Neural cell (in vitro differentiated cells): Measurements from ENCODE around the gene HADHB. TPM values are rescaled to one million over a fixed set of nuclear protein-coding genes. Genes with fewer than 3 reads are reported as not detected.

Experiments
- H2AFZ ChIP-seq: fragments of 200-600, 300-800 bp; sonication (generic), shearing (Covaris generic); 2 replicates; pipeline ENCODE4 v1.6.0; 2014; ENCODE audit warnings: low read depth, mild to moderate bottlenecking, antibody characterized with exemption, low read length, moderate library complexity
- H3F3A ChIP-seq: fragments of 200-600 bp; shearing (Covaris generic); 2 replicates; pipeline ENCODE4 v1.6.1; 2016; ENCODE audit warnings: mild to moderate bottlenecking, moderate library complexity, mixed read lengths, antibody characterized with exemption, low read length; ENCODE audit not compliant: insufficient read depth, poor library complexity, severe bottlenecking
- H3K27ac ChIP-seq: fragments of 200-600, 300-800 bp; sonication (generic), shearing (Covaris generic); 2 replicates; pipeline ENCODE4 v1.5.1; 2014; ENCODE audit warnings: mild to moderate bottlenecking, low read length, moderate library complexity
- H3K27me3 ChIP-seq: fragments of 300-800, 200-600 bp; sonication (generic), shearing (Covaris generic); 2 replicates; pipeline ENCODE4 v1.6.0; 2014; ENCODE audit warnings: mild to moderate bottlenecking, low read depth, low read length, moderate library complexity; ENCODE audit not compliant: insufficient read depth
- H3K36me3 ChIP-seq: fragments of 300-800, 200-600 bp; sonication (generic), shearing (Covaris generic); 2 replicates; pipeline ENCODE4 v1.5.1; 2014; ENCODE audit warnings: mild to moderate bottlenecking, antibody characterized with exemption, low read length, moderate library complexity; ENCODE audit not compliant: insufficient read depth
- H3K4me2 ChIP-seq: fragments of 300-800, 200-600 bp; sonication (generic), shearing (Covaris generic); 2 replicates; pipeline ENCODE4 v1.6.0; 2014; ENCODE audit warnings: mild to moderate bottlenecking, low read length
- H3K4me3 ChIP-seq: fragments of 300-800, 200-600 bp; sonication (generic), shearing (Covaris generic); 2 replicates; pipeline ENCODE4 v1.5.1; 2014; ENCODE audit warnings: mild to moderate bottlenecking, low read length, moderate library complexity
- H3K79me2 ChIP-seq: fragments of 200-600 bp; shearing (Covaris generic); replicated peaks from 2 replicates; pipeline ENCODE4 v1.6.0; 2014; ENCODE audit warnings: mild to moderate bottlenecking, low read length, moderate library complexity; ENCODE audit not compliant: insufficient read depth
- H3K9ac ChIP-seq: fragments of 300-800, 200-600 bp; sonication (generic), shearing (Covaris generic); 2 replicates; pipeline ENCODE4 v1.6.1; 2016; ENCODE audit warnings: mild to moderate bottlenecking, low read length, mixed read lengths
- H3K9me2 ChIP-seq: fragments of 200-600 bp; shearing (Covaris generic); 2 replicates; pipeline ENCODE4 v1.6.1; 2016; ENCODE audit warnings: mild to moderate bottlenecking, low read length, mixed read lengths; ENCODE audit not compliant: insufficient read depth
- H3K9me3 ChIP-seq: fragments of 200-600, 300-800 bp; sonication (generic), shearing (Covaris generic); 2 replicates; pipeline ENCODE4 v1.6.1; 2016; ENCODE audit warnings: mild to moderate bottlenecking, mixed run types, low read length, moderate library complexity, mixed read lengths
- H4K20me1 ChIP-seq: fragments of 200-600 bp; shearing (Covaris generic); 2 replicates; pipeline ENCODE4 v1.6.1; 2016; ENCODE audit warnings: mild to moderate bottlenecking, mixed run types; ENCODE audit not compliant: insufficient read depth
- EP300 ChIP-seq: fragments of 450-650 bp; conservative IDR thresholded peaks from 2 replicates; pipeline ENCODE4 v1.6.1; 2014; ENCODE audit warnings: antibody characterized with exemption, mild to moderate bottlenecking, moderate library complexity; ENCODE audit not compliant: poor library complexity, severe bottlenecking
- EZH2 ChIP-seq: fragments of 200-600, 300-800 bp; shearing (Covaris generic), sonication (generic); IDR thresholded peaks from 2 replicates; pipeline ENCODE4 v1.6.1; 2014; ENCODE audit warnings: antibody characterized with exemption, low read length, borderline replicate concordance, mild to moderate bottlenecking; ENCODE audit not compliant: insufficient read depth, poor library complexity, severe bottlenecking
- MXI1 ChIP-seq: fragments of 450-650 bp; conservative IDR thresholded peaks from 2 replicates; pipeline ENCODE4 v1.6.1; 2014; ENCODE audit warnings: antibody characterized with exemption, mild to moderate bottlenecking; ENCODE audit not compliant: poor library complexity, severe bottlenecking
- POLR2AphosphoS5 ChIP-seq: IDR thresholded peaks from 2 replicates; pipeline ENCODE4 v1.6.1; 2012
- RAD21 ChIP-seq: fragments of 450-650 bp; conservative IDR thresholded peaks from 2 replicates; pipeline ENCODE4 v1.6.1; 2014; ENCODE audit warnings: antibody characterized with exemption, mild to moderate bottlenecking, moderate library complexity
- SMC3 ChIP-seq: fragments of 450-650 bp; conservative IDR thresholded peaks from 2 replicates; pipeline ENCODE4 v1.6.1; 2014; ENCODE audit warnings: antibody characterized with exemption, mild to moderate bottlenecking, moderate library complexity; ENCODE audit not compliant: poor library complexity
- TAF1 ChIP-seq: IDR thresholded peaks from 2 replicates; pipeline ENCODE4 v1.6.1; 2012; ENCODE audit warnings: low read depth
- polyA plus RNA-seq: library from polyadenylated mRNA; depleted of rRNA; stranded (reverse); fragments of >200 nt; gene quantifications from 2 replicates; pipeline ENCODE4 v1.2.3, GENCODE V29; 2014
- TF ChIP-seq, protein P1 (sequence below): fragments of 450-650 bp; IDR thresholded peaks from 2 replicates; pipeline ENCODE4 v1.5.1; 2014; ENCODE audit warnings: antibody characterized with exemption, mild to moderate bottlenecking, moderate library complexity; ENCODE audit not compliant: poor library complexity, severe bottlenecking
- TF ChIP-seq, protein P2 (sequence below): IDR thresholded peaks from 2 replicates; pipeline ENCODE4 v1.6.1; 2012; ENCODE audit warnings: borderline replicate concordance

HADHB gene
- polyA plus RNA-seq, 1 donor from 2014 or later = 30.5 TPM

DNA sequence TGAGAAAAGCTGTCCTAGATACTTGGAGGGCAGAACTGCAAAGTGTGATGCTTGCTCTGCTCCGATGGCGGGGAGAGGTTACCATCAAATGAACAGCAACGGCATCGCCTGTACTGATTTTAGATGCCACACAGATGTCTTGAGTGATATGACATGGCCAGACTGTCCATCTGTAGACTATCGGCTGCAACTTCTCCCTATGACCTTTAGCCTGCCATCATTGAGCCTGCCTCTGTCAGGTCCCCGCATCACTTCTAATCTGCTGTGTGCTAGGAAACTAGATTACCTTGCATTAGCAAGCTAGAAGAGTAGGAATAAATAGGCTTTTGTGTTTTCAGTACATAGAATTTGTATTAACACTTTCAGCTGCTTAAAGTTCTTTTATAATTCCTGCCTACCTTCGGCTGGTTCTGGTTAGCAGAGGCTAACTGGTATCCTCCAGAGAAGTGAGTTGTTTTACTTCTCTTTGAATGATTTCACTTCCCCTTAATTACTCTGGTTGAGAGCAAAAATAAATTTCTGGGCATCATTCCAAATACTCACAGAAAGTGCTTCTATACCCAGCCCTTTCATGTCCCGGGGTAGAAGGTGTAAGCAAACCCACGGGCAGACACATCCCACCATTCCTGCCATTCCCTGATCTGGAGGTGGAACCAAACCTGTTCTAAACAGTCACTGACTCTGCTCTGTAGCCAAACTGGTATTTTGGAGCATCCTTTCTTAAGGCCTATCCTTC lies 47.9 kb upstream of the HADHB start:
- TF ChIP-seq POLR2AphosphoS5 (no peak), EP300 (no peak), MXI1 (no peak), SMC3 (no peak), RAD21 (no peak), TAF1 (no peak), EZH2 (no peak)
- TF ChIP-seq, protein P1, sequence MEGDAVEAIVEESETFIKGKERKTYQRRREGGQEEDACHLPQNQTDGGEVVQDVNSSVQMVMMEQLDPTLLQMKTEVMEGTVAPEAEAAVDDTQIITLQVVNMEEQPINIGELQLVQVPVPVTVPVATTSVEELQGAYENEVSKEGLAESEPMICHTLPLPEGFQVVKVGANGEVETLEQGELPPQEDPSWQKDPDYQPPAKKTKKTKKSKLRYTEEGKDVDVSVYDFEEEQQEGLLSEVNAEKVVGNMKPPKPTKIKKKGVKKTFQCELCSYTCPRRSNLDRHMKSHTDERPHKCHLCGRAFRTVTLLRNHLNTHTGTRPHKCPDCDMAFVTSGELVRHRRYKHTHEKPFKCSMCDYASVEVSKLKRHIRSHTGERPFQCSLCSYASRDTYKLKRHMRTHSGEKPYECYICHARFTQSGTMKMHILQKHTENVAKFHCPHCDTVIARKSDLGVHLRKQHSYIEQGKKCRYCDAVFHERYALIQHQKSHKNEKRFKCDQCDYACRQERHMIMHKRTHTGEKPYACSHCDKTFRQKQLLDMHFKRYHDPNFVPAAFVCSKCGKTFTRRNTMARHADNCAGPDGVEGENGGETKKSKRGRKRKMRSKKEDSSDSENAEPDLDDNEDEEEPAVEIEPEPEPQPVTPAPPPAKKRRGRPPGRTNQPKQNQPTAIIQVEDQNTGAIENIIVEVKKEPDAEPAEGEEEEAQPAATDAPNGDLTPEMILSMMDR = no peak
- H3K9me3 ChIP-seq = no peaks in the 10 kb centered on the region
- no peak overlapping the region for H2AFZ ChIP-seq
- no peaks in the 10 kb centered on the region for H3K9me2 ChIP-seq
- no peak overlapping the region for H3K4me2 ChIP-seq
- H3K79me2 ChIP-seq = no peaks in the 10 kb centered on the region
- H3K27ac ChIP-seq = no peak overlapping the region
- H3K36me3 ChIP-seq = peaks cover 21% of the 10 kb centered on the region
- no peak overlapping the region for H3K9ac ChIP-seq
- no peaks in the 10 kb centered on the region for H3K27me3 ChIP-seq
- H3F3A ChIP-seq = no peaks in the 10 kb centered on the region
- H4K20me1 ChIP-seq = no peaks in the 10 kb centered on the region
- H3K4me3 ChIP-seq = no peak overlapping the region

DNA sequence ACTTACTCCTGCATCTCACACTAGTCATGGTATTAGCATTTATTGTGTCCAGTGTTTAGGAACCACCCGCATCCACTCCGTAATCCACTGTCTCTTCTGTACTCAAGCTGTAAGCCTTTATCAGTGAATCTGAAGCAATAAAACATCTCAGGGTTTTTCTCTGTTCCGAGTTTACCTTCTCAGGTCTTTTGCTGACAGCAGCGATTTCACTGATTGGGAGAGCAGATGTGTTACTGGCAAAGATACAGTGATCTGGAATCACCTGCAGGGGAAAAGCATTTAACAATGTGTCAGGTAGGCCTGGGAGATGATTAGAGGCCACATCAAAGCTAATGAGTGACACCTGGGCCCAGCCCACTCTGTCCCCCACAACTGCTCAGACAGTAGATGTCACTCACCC lies 47.2 kb upstream of the HADHB start:
- TF ChIP-seq TAF1 = no peak
- no peak for TF ChIP-seq EZH2
- no peak for TF ChIP-seq SMC3
- TF ChIP-seq EP300 = no peak
- TF ChIP-seq, protein P1 = no peak
- no peak for TF ChIP-seq POLR2AphosphoS5
- TF ChIP-seq, protein P2, sequence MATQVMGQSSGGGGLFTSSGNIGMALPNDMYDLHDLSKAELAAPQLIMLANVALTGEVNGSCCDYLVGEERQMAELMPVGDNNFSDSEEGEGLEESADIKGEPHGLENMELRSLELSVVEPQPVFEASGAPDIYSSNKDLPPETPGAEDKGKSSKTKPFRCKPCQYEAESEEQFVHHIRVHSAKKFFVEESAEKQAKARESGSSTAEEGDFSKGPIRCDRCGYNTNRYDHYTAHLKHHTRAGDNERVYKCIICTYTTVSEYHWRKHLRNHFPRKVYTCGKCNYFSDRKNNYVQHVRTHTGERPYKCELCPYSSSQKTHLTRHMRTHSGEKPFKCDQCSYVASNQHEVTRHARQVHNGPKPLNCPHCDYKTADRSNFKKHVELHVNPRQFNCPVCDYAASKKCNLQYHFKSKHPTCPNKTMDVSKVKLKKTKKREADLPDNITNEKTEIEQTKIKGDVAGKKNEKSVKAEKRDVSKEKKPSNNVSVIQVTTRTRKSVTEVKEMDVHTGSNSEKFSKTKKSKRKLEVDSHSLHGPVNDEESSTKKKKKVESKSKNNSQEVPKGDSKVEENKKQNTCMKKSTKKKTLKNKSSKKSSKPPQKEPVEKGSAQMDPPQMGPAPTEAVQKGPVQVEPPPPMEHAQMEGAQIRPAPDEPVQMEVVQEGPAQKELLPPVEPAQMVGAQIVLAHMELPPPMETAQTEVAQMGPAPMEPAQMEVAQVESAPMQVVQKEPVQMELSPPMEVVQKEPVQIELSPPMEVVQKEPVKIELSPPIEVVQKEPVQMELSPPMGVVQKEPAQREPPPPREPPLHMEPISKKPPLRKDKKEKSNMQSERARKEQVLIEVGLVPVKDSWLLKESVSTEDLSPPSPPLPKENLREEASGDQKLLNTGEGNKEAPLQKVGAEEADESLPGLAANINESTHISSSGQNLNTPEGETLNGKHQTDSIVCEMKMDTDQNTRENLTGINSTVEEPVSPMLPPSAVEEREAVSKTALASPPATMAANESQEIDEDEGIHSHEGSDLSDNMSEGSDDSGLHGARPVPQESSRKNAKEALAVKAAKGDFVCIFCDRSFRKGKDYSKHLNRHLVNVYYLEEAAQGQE = no peak
- TF ChIP-seq MXI1 = no peak
- no peak for TF ChIP-seq RAD21
- H4K20me1 ChIP-seq = no peaks in the 10 kb centered on the region
- no peaks in the 10 kb centered on the region for H3K9me2 ChIP-seq
- no peak overlapping the region for H3K9ac ChIP-seq
- no peak overlapping the region for H3K4me3 ChIP-seq
- H3F3A ChIP-seq = no peaks in the 10 kb centered on the region
- no peak overlapping the region for H3K4me2 ChIP-seq
- H3K79me2 ChIP-seq = no peaks in the 10 kb centered on the region
- peaks cover 21% of the 10 kb centered on the region for H3K36me3 ChIP-seq
- no peaks in the 10 kb centered on the region for H3K27me3 ChIP-seq
- H2AFZ ChIP-seq = no peak overlapping the region
- no peaks in the 10 kb centered on the region for H3K9me3 ChIP-seq
- no peak overlapping the region for H3K27ac ChIP-seq
